A673 (cell line): ENCODE measurements around the gene DNTTIP2. TPM values are rescaled to one million over a fixed set of nuclear protein-coding genes. Genes with fewer than 3 reads are reported as not detected.
A peak's percentile ranks its signal among the peaks of the same experiment; 100 is the strongest.
"Not testable (repeated sequence)": the region's sequence is repeated elsewhere in the genome, so short reads cannot be mapped to it uniquely, and the experiment has no call there.

Source experiments
- BruUV-seq: library from RNA; stranded (reverse); fragments of 400-500 nt; replicated peaks from 2 replicates; lab custom pipeline; 2021; lab: Mats Ljungman, UMichigan
- CTCF ChIA-PET: fragments of 300-600 bp; sonication (Branson Sonifier 250); formaldehyde crosslinking; loops from one replicate; lab custom pipeline; 2022; ENCODE audit warnings: antibody characterized with exemption; lab: Charles Lee
- POLR2A ChIA-PET: fragments of 300-600 bp; sonication (Branson Sonifier 250); formaldehyde crosslinking; loops from one replicate; lab custom pipeline; 2022; ENCODE audit warnings: antibody characterized with exemption; ENCODE audit not compliant: low non-redundant PET; lab: Charles Lee
- DNase-seq: peaks from one replicate; pipeline ENCODE4 v3.0.0-alpha.2; 2015; ENCODE audit warnings: low spot score
- H3K27ac ChIP-seq: fragments of 200-600 bp; sonication (generic); 2 replicates; pipeline ENCODE4 v1.5.1; 2016; ENCODE audit warnings: mixed run types, low read depth, mild to moderate bottlenecking, mixed read lengths, antibody characterized with exemption, low read length; ENCODE audit not compliant: poor library complexity, severe bottlenecking
- H3K27me3 ChIP-seq: fragments of 200-600 bp; sonication (generic); replicated peaks from 2 replicates; pipeline ENCODE4 v1.6.1; 2017; ENCODE audit warnings: mixed run types, low read depth, mild to moderate bottlenecking, mixed read lengths, antibody characterized with exemption, low read length; ENCODE audit not compliant: insufficient read depth, poor library complexity
- H3K36me3 ChIP-seq: fragments of 200-600 bp; sonication (generic); 2 replicates; pipeline ENCODE4 v1.6.1; 2016; ENCODE audit warnings: mixed run types, mild to moderate bottlenecking, mixed read lengths, antibody characterized with exemption, low read length; ENCODE audit not compliant: insufficient read depth, poor library complexity, severe bottlenecking
- H3K4me1 ChIP-seq: fragments of 200-600 bp; sonication (generic); 2 replicates; pipeline ENCODE4 v1.6.1; 2017; ENCODE audit warnings: mixed run types, mild to moderate bottlenecking, mixed read lengths, antibody characterized with exemption, low read length; ENCODE audit not compliant: insufficient read depth, poor library complexity, severe bottlenecking
- H3K4me3 ChIP-seq: fragments of 200-600 bp; sonication (generic); 2 replicates; pipeline ENCODE4 v1.5.1; 2016; ENCODE audit warnings: low read depth, mixed run types, mild to moderate bottlenecking, mixed read lengths, low read length; ENCODE audit not compliant: poor library complexity, severe bottlenecking
- H3K9me3 ChIP-seq: fragments of 200-600 bp; sonication (generic); 2 replicates; pipeline ENCODE4 v1.6.1; 2016; ENCODE audit warnings: mixed run types, low read depth, mild to moderate bottlenecking, mixed read lengths, antibody characterized with exemption, low read length; ENCODE audit not compliant: poor library complexity, severe bottlenecking
- EZH2 ChIP-seq: fragments of 200-600 bp; sonication (generic); IDR thresholded peaks from 2 replicates; pipeline ENCODE4 v1.6.1; 2017; ENCODE audit warnings: borderline replicate concordance, low read depth, mild to moderate bottlenecking, mixed read lengths, antibody characterized with exemption, low read length; ENCODE audit not compliant: poor library complexity, severe bottlenecking
- intact Hi-C: fragments of 100-400 bp; cut with micrococcal nuclease; formaldehyde crosslinking; loops from one replicate; pipeline ENCODE4 v1.10.0; 2022; ENCODE audit not compliant: unreplicated experiment
- total RNA-seq: library from RNA; stranded (reverse); gene quantifications from 2 replicates; pipeline ENCODE4 v1.2.3, GENCODE V29; 2021
- TF ChIP-seq, protein P1 (sequence below): fragments of 300-800, 200-600 bp; sonication (generic); conservative IDR thresholded peaks from 2 replicates; pipeline ENCODE4 v1.5.1; 2017; ENCODE audit warnings: low read depth, mild to moderate bottlenecking, antibody characterized with exemption, low read length, moderate library complexity, mixed read lengths

The DNTTIP2 gene
- total RNA-seq, 1 experiment from 2014 or later = 102 TPM

DNA sequence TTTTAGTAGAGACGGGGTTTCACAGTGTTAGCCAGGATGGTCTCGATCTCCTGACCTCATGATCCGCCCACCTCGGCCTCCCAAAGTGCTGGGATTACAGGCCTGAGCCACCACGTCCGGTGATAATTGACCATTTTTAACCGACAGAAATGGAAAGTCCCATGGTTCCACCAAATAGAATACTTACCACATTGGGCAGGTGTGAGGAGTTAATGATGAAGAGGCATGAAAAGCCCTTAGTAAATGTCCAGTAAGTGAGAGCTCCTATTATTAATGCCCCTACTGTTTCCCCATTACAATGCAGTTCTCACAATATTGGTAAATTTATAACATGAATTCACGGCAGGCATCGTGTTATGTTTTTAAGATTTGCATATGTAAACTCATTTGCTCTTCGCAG, 38.3 kb upstream of the DNTTIP2 start:
- no peaks in the 10 kb centered on the region for H3K27me3 ChIP-seq
- no peaks in the 10 kb centered on the region for H3K9me3 ChIP-seq
- H3K36me3 ChIP-seq = no peaks in the 10 kb centered on the region
- no peak for DNase-seq
- ChIA-PET CTCF (no interaction called here), POLR2A (no interaction called here)
- no TSS peak for BruUV-seq
- H3K4me3 ChIP-seq = no peak overlapping the region
- TF ChIP-seq EZH2 = no peak
- TF ChIP-seq, protein P1, sequence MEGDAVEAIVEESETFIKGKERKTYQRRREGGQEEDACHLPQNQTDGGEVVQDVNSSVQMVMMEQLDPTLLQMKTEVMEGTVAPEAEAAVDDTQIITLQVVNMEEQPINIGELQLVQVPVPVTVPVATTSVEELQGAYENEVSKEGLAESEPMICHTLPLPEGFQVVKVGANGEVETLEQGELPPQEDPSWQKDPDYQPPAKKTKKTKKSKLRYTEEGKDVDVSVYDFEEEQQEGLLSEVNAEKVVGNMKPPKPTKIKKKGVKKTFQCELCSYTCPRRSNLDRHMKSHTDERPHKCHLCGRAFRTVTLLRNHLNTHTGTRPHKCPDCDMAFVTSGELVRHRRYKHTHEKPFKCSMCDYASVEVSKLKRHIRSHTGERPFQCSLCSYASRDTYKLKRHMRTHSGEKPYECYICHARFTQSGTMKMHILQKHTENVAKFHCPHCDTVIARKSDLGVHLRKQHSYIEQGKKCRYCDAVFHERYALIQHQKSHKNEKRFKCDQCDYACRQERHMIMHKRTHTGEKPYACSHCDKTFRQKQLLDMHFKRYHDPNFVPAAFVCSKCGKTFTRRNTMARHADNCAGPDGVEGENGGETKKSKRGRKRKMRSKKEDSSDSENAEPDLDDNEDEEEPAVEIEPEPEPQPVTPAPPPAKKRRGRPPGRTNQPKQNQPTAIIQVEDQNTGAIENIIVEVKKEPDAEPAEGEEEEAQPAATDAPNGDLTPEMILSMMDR = no peak
- intact Hi-C loops = no loop called here
- no peak overlapping the region for H3K27ac ChIP-seq
- H3K4me1 ChIP-seq = no peaks in the 10 kb centered on the region

DNA sequence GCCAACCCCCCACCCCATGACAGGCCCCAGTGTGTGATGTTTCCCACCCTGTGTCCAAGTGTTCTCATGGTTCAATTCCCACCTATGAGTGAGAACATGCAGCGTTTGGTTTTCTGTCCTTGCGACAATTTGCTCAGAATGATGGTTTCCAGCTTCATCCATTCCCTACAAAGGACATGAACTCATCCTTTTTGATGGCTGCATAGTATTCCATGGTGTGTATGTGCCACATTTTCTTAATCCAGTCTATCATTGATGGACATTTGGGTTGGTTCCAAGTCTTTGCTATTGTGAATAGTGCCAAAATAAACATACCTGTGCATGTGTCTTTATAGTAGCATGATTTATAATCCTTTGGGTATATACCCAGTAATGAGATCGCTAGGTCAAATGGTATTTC, 31.9 kb upstream of the DNTTIP2 start:
- H3K9me3 ChIP-seq, DNase-seq, POLR2A ChIA-PET, H3K36me3 ChIP-seq, intact Hi-C loops, H3K27me3 ChIP-seq, BruUV-seq, H3K27ac ChIP-seq, H3K4me3 ChIP-seq: not testable (repeated sequence)
- CTCF ChIA-PET = interaction anchor here (0.6 kb wide), 1 partner anchor 1108 kb away, joined by 4 read pairs; no protein-coding TSS in a partner anchor
- H3K4me1 ChIP-seq = peaks cover 22% of the 10 kb centered on the region

DNA sequence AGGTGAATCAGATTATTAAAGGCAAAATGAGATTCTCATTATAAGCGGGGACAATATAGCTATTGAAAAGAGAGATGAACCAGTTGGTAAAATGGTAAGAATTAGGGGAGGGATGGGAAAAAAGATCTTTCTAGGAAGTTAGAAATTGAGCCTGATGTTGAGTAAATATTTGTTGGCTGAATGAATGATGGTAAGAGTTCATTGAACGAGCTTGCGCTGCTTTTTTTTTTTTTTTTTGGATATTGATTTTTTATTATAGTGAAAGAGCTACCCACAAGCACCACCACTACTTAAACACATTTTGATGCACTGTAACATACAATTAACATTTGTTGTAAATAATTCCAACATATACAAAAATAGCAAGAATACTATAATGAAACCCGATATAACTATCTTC, 31.3 kb upstream of the DNTTIP2 start:
- no TSS peak for BruUV-seq
- ChIA-PET POLR2A (no interaction called here), CTCF (interaction anchor here (0.6 kb wide), 1 partner anchor 1109 kb away, joined by 4 read pairs; no protein-coding TSS in a partner anchor)
- no peaks in the 10 kb centered on the region for H3K36me3 ChIP-seq
- DNase-seq = no peak
- TF ChIP-seq, protein P1 = no peak
- TF ChIP-seq EZH2 = no peak
- H3K4me1 ChIP-seq = peaks cover 28% of the 10 kb centered on the region
- H3K4me3 ChIP-seq = peak overlapping the region; percentile 89
- H3K9me3 ChIP-seq = no peaks in the 10 kb centered on the region
- intact Hi-C loops = no loop called here
- no peak overlapping the region for H3K27ac ChIP-seq
- no peaks in the 10 kb centered on the region for H3K27me3 ChIP-seq
